Fibroblast of pulmonary artery (primary cell): ENCODE data around the gene RNF175.

ENCODE experiments used
- DNase-seq: peaks from one replicate; pipeline ENCODE4 v3.0.0-alpha.2; 2010; ENCODE audit warnings: low read depth
- H3K4me3 ChIP-seq: replicated peaks from 2 replicates; pipeline ENCODE4 v1.5.1; 2011; ENCODE audit warnings: low read depth, mild to moderate bottlenecking, control low read depth, low read length, moderate library complexity
- TF ChIP-seq, protein P1 (sequence below): IDR thresholded peaks from 2 replicates; pipeline ENCODE4 v1.5.1; 2011; ENCODE audit warnings: mild to moderate bottlenecking, control low read depth, low read length, inconsistent platforms; ENCODE audit errors: missing control alignments

Gene RNF175

DNA sequence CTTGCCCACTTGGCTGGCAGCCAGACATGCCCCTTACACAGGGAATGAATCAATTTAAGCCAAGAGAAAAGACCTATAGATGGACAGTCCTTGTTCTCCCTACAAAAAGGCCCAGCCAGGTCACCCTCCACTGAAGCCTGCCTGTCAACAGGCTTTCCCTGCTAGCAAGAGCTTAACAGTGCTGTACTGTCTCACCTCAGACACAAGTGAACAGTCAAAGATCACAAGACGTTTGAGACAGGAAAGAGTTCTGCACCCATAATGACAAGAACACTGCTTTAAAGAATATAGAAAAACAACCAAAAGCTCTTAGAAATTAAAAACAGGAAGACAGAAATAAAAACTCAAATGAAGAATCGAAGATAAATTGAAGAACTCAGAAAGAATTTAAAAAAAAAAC lies 4.6 kb downstream of the RNF175 start:
- no peak overlapping the region for H3K4me3 ChIP-seq
- DNase-seq = no peak
- TF ChIP-seq, protein P1, sequence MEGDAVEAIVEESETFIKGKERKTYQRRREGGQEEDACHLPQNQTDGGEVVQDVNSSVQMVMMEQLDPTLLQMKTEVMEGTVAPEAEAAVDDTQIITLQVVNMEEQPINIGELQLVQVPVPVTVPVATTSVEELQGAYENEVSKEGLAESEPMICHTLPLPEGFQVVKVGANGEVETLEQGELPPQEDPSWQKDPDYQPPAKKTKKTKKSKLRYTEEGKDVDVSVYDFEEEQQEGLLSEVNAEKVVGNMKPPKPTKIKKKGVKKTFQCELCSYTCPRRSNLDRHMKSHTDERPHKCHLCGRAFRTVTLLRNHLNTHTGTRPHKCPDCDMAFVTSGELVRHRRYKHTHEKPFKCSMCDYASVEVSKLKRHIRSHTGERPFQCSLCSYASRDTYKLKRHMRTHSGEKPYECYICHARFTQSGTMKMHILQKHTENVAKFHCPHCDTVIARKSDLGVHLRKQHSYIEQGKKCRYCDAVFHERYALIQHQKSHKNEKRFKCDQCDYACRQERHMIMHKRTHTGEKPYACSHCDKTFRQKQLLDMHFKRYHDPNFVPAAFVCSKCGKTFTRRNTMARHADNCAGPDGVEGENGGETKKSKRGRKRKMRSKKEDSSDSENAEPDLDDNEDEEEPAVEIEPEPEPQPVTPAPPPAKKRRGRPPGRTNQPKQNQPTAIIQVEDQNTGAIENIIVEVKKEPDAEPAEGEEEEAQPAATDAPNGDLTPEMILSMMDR = no peak

DNA sequence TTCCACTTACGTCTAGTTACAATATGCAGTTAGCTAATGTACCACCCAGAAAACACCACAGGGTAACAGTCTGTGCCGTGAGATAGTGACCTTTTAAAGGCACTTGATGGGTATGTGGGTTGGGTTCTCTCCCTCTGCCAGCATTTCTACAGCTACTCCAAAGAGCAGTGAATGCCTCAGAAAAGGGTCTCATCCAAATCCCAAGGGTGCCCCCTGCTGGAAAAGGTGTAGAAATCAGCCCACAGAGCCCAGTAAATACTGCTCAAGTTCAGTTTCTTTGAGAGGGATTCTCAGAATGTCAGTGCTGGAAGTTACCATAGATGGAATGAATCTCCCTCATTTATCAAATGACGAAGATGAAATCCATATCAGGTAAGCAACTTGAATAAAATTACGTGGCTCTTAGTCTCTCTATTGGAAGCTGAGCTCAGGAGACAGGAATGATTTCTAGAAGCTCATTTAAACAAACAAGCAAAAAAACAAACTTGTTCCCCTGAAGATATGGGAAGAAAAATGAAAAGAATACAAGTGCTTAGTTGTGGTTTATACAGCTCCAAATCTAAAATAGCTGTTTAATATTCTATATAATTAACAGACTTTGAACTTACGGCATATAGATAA lies 9.5 kb downstream of the RNF175 start:
- TF ChIP-seq, protein P1 = peak; percentile 85
- H3K4me3 ChIP-seq = no peak overlapping the region
- DNase-seq = peak; percentile 82

DNA sequence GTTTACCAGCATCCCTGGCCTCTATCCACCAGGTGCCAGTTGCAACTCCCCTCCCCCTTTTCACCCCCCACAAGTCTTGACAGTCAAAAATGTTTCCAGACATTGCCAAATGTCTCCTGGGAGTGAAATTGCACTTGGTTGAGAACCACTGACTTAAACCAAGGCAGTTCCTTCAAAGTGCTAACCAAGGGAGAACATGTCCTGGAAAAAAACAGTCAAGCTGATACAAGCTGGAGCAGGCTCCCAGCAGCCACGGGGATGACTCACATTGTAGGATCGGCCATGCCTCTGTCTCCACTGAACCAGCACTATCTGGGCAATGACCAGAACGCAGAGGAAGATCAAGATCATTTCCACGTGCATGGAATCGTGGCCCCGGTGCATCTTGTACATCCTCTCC lies 11.4 kb downstream of the RNF175 start:
- H3K4me3 ChIP-seq = no peak overlapping the region
- DNase-seq = peak; percentile 51
- TF ChIP-seq, protein P1 = no peak

DNA sequence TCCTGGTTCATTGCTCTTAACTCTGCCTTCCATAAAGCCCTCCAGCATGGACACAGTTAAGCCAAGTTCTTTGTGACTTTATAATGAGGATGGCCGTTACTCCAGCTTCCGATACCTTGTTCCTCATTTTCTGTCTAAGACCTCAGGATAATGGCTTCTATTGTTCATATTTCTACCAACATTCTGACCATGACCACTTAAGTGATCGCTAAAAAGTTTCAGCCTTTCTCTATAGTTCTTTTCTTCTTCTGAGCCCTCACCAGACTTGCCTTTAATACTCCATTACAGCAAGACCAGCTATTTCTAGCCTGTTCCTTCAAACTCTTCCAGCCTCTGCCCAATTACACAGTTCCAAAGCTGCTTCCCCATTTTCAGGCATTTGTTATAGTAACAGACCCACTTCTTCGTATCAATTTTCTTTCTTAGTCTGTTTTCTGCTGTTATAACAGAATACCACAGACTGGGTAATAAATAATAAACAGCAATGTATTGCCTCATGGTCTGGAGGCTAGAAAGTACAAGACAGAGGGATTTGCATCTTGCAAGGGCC lies 12.3 kb downstream of the RNF175 start:
- TF ChIP-seq, protein P1 = no peak
- DNase-seq = no peak
- H3K4me3 ChIP-seq = no peak overlapping the region

DNA sequence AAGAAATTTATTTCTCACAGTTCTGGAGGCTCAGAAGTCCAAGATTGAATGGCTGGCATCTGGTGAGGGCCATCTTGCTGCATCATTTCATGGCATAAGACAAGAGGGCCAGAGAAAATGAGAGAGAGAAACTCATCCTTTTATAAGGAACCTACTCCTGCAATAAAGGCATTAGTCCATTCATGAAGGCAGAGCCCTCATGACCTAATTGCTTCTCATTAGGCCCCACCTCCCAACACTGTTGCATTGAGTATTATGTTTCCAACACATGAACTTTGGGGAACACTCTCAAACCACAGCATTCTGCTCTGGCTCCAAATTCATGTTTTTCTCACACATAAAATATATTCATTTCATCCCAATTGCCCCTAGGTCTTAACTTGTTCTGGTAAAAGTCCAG lies 14.2 kb downstream of the RNF175 start:
- H3K4me3 ChIP-seq = no peak overlapping the region
- TF ChIP-seq, protein P1 = no peak
- no peak for DNase-seq

DNA sequence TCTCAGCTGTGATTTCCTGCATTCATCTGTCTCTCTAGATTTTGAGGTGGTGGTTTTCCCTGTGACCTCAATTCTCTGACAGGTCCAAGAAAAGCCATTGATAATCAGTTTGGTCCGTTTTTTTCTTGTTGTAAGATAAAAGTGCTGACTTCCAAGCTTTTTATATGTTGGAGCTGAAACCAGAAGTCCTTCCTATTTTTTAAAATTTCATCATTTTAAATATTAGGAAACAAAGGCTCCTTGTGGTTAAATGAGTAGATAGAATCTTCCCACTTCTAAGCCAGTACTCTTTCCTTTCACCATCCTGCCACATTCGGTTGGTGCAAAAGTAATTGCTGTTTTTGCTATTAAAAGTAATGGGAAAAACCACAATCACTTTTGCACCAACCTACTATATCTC lies 18.3 kb downstream of the RNF175 start:
- DNase-seq = no peak
- no peak overlapping the region for H3K4me3 ChIP-seq
- TF ChIP-seq, protein P1 = no peak

DNA sequence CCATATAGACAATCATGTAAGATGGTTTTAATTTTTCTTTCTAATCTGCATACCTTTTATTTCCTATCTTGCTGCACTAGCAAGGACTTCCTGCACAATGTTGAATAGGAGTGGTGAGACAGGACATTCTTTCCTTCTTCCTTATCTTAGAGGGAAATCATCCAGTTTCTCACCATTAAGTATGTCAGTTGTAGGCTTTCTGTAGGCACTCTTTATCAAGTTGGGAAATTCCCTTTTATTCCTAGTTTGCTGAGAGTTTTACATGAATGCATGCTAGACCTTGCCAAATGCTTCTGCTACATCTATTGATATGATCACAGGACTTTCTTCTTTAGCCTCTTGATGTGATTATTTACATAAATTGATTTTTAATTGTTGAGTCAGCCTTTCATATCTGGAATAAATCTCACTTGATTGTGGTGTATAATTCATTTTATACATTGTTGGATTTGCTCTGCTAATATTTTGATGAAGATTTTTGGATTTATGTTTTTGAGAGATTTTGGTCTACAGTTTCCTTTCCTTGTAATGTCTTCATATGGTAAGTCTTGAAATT lies 23.8 kb downstream of the RNF175 start:
- peak; percentile 13 for DNase-seq
- TF ChIP-seq, protein P1 = no peak
- no peak overlapping the region for H3K4me3 ChIP-seq
